HG03066 (cell line): ENCODE data around the gene SIRPD.
"Not testable (repeated sequence)": the region's sequence is repeated elsewhere in the genome, so short reads cannot be mapped to it uniquely, and the experiment has no call there.

ENCODE experiments used
- ATAC-seq: cut with Tn5 transposase; IDR thresholded peaks from one replicate; pipeline ENCODE4 v1.9.1; 2021; ENCODE audit warnings: low read depth; ENCODE audit not compliant: unreplicated experiment

SIRPD gene

DNA sequence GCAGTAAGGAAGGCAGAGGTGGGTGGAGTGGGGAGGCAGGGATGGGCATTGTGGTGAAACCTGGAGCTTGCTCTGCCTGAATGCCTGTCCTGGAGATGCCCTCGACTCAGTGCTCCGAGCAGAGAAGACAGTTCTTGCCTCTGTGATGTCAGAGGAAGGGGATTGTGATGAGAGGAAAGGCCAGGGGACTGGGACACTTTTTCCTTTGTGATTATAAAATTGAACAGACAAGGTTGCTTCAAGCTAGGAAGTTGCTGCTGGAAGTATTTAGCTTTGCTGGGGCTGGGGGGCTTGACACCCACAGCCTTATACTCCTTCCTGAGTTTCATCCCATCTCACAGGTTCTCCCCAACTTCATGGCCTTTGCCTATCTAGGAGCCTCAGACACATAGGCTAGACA is at the start of gene SIRPD:
SIRPD (minus strand) TSS at position 101 of the 400 bp plus-strand sequence; CDS start at position 49, 52 bp downstream.
- ATAC-seq: no peak

DNA sequence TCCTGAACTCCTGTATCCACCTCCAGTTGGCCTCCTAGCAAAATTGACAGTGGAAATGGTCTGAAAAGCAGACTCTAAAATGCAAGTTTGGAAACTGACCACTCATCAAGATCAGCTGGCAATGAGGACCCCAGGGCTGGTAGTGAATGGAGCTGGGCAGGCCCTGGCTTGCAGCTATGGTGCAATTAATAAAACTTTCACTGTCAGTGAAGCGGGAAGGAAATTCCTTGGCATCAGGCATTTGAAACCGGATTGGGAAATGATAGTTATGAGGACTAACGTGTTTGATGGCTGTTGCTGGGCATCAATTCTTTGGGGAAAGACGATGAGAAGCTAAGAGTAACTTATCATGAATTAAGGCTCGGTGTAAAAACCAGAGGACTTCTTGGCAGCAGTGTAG is 43.2 kb upstream of the SIRPD start:
- no peak for ATAC-seq

DNA sequence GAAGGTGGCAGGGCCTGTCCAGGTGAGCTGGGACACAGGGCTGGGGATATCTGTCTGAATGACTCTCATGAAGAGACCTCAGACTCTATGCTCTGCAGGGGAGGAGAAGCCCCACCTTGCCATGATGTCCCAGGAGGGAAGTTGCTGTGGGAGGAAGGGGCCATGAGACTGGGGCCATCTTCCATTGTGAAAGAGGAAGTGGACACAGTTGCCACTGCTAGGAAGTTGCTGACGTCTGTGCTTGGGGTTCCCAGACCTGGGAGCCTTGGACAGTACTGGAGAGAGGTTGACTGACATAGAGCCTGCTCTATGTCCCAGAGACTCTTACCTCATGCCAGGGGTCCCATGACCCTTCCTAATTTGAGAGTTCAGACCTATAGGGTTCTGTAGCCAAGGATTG is 37.8 kb upstream of the SIRPD start:
- ATAC-seq: no peak

DNA sequence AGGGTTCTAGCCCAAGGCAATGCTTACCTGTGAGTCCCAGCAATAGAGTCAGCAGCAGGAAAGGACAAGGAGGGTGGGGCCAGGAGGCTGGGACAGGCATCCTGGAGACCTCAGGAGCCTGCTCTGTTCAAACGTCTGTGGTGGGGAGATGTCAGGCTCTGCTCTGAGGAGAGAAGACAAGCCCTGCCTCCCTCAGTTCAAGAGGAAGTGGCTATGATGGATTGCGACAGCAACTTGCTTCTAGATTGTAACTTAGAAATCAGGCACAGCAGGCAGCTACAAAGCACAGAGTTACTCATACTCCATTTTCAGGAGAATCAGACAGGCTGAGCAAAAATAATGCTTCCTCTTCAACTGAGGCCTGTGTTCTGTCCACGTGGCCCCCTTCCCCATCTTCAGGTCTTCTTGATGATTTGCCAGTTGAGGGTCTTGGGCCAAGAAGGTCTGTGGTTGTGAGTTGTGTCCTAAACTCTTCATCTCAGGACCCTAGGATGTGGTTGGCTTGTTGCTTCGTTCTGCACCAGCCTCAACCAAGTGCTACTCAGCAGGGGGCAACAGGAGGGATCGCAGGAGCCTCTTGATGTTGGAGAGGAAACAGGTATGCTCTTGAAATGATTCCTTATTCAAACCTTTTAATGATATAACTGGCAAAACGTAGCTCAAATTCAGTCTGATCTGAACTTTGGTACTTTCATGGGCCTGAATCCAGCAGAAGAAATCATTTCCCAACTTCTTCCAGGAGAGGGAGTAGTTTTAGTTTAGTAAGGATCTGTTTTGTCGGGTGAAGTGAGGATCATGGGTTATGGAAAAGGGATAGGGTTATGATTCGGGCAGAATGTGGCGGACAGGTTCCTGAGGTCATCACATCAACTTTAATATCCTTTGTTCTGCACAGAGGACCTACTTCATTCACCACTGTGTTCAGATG is 31.3 kb upstream of the SIRPD start:
- no peak for ATAC-seq

DNA sequence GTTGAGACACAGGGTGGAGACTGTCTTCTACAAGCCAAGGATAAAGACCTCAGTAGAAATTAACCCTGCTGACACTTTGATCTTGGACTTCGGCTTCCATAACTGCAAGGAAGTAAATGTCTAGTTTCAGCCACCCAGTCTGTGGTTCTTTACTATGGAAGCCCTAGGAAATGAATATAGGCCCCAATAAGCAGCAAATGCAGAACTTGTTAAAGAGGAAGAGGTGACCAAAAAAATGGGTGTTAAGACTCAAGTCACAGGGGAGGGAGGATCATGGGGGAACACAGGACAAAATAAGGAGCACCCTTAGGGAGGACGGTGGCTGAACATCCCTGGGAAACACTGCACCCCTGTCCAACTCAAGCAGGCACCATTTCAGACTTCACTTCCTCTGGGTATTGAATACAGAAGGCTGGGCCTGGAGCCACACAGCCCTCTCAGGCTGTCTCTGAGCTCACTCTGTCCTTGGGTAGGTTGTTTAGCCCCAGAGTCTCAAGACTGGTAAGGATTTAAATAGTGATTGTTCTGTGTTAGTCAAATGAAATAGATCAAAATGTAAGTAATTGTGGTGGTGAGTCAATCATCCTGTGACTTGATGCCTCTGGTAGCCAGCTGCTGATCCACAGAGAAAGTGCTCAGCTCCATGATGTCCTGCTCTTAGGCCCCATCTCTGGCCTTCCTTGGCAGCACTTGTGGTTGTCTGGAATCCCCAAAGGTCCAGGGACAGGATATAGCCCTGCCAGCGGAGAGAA is 30.5 kb upstream of the SIRPD start:
- ATAC-seq: no peak

DNA sequence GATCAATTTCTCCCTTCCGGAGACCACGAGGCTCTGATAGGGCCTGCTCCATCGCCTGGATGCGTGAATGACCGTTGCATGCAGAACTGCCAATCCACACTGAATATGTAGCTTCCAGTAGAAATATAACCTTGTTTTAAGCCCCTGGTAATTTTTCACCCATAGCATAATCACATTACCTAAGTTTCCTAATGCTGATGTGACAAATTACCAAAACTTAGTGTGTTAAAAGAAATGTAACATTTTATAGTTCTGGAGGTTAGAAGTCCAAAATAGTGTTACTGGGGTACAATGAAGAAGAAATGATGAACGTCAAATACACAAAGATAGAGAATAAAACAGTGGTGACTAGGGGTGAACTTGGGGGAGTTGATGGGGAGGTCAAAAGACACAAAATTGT is 22.0 kb upstream of the SIRPD start:
- no peak for ATAC-seq

DNA sequence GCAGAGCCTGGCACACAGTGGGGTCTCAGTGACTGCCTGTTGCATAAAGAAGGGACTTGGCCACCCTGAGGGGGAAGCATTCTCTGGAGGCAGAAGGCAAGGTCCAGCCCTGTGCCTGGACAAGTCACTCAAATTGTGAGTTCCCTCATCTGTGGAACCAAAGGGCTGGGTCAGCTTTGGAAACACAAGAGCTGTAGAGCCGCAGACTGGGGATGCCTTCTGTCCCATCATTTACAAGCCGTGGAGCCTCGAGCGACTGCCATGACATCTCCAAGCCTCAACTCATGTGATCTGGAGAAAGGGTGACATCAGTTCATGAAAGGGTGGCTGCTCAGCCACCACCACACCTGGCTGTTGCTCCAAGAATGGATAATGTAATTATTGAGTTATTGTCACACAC is 20.4 kb upstream of the SIRPD start:
- no peak for ATAC-seq

DNA sequence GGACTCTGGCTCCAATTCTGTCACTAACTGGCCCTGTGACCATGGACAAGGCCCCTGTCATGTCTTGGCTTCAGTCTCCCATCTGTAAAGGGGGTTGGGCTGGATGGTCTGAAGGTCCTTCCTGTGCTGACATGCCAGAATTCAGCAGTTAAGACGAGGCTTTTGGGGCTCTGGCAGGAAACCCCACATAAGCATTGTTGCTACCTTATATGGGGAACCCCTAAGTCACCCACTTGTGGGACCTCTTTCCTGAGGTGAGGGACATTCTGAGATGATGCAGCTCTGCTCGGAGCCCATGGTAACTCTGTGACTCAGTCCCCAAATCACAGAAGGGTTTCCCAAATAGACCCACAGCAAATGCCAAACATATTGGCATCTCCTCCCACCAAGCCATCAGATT is 19.8 kb upstream of the SIRPD start:
- not testable (repeated sequence) for ATAC-seq

DNA sequence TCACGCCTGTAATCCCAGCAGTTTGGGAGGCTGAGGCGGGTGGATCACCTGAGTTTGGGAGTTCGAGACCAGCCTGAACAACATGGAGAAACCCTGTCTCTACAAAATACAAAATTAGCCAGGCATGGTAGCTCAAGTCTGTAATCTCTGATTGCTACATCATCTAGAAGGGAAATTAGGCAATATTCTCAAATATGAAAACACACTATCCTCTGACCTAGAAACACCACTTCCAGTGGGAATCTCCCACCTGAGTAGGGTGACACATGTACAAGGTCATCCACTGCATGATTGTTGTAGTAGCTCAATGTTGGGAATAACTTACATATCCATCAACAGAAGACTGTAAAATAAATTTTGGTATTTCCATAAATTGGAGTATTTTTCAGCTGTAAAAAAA is 19.1 kb upstream of the SIRPD start:
- no peak for ATAC-seq

DNA sequence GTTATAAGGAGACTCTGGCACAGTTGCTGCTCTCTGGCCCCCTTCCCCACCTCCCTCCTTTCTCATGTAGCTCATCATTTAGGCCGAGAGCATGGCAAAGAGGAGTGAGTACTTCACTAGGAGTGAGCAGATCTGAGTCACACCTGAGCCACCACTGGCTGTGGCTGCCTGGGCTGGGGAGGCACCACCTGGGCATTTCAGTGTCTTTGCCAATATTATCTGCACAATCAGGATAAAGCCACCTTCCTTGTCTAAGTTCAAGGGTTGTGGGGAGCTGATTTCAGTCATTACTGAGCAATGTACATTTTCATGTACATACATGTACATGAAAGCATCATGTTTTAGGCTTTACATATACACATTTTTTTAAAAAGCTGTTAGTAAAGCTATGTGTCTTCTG is 18.5 kb upstream of the SIRPD start:
- ATAC-seq: not testable (repeated sequence)

DNA sequence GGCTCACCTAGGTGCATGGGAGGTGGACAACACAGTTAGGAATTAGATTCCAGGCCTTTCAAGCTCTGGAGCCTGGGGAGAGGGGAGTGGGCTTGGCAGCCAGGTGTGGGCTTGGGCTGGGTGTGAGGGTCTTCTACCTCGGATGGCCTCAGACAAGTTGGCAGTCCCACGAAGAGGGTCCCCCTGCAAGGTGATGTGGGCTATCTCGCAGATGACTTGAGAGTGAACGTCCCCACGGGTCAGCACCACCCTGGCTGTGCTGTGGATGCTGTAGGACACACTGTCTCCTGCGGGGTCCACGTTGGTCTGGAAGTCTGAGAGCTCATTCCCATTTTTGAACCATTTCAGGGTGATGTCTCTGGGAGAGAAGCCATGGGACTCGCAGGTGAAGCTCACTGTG is 14.1 kb upstream of the SIRPD start:
- not testable (repeated sequence) for ATAC-seq

DNA sequence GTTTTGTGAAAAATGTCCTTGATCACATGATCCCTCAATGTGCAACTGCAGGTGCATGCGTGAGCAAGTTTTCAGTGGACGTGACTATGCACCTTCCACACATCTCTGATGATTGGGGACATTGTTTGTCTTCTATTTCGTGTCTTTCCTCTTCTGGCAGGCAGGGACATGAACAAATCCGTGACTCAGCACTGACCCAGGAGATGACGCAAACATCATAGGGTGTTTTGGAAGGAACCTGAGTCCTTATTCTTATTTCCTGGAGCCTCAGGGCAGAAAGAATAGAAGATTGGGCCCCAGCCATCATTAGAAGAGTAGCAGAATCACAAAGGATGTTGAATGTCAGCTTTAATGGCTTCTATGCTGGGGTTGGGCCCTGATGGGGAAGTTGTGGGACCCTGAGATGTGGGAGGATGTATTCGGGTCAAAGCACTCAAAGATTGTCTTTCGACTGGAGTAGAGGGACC is 11.9 kb upstream of the SIRPD start:
- no peak for ATAC-seq

DNA sequence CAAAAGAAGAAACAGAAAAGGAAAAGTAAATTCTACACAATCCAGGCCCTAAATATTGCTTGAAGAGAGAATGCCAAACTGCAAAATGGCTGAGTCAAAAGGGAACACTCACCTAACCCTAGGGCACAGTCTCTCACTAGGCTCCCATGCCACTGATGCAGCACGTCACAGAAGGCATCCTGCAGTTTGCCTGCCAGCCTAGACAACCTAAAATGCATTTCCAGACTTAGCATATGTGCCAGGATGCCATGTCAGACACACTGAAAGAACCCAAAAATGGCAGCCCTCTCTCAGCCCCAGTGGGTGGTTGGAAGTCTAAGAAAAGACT is 10.6 kb upstream of the SIRPD start:
- no peak for ATAC-seq

DNA sequence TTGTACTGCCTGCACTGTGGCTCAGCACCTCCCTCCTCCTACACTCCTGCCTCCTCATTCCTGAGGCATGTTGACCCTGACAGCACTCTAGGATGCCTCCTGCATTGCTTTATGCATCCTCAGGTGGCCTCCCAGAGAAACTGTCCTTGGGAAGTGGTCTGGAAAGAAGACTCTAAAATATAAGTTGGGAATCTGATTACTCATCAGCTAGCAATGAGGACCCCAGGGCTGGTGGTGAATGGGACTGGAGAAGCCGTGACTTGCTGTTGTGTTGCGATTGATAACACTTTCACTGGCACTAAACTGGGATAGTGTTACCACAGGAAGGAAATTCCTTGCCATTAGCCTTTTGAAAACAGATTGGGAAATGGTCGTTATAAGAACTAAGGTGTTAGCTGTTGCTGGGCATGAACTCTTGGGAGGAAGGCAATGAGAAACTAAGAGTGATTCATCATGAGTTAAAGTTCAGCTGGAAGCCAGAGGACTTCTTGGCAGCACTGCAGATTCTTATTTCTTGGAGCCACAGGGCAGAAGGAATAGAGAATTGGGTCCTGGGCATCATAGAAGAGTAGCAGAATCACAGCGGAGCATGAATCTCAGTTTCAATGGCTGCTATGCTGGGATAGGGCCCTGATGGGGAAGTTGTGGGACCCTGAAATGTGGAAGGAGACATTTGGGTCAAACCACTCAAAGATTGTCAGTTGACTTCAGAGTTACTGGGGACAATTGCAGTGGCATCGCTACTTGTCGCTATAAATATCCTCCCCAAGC is 10.1 kb upstream of the SIRPD start:
- ATAC-seq: no peak

DNA sequence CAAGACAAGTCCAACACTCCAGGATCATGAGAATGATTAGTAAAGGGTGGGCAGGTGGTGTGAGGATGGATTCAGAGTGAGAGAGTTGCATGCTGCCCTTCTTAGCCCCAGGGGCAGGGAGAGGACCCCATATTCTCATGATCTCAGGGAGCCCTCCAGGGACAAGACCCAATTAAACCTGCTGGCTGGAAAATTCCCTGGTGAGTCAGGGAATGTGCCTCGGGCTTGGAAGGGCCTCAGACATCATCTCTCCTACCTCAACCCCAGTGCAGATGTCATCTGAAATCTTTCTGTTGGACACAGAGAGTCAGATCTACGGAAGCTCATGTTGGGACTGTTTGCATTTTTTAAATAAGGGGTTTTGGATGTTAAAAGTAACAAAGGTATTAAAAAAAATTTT is 9.2 kb upstream of the SIRPD start:
- no peak for ATAC-seq

DNA sequence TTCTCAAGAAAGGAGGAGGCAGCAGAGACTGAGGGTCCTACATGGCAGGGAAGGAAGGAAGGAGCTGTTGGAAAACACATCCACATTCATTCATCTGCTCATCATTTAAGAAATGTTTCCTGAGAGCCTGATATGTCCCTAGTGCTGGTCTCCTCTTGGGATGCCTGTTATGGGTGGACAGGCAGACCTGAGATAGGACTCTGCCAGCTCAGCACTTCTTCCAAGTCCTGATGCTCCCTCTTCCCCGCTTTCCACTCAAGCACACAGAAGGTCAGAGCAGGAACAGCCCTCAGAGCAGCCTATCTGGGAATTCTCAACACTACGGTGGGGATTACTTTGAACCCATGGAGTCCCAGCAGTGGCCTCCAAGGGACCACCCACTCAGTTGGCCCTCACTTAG is 8.0 kb upstream of the SIRPD start:
- no peak for ATAC-seq

DNA sequence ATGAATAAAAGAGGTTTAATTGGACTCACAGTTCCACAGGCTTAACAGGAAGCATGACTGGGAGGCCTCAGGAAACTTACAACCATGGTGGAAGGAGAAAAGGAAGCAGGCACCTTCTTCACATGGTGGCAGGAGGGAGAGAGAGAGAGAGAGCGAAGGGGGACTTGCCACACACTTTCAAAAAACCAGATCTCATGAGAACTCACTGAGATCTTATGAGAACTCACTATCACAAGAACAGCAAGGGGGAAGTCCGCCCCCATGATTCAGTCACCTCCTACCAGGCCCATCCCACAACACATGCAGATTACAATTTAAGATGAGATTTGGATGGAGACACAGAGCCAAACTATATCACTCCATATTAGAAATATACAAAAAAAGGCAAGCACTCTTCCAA is 6.1 kb upstream of the SIRPD start:
- no peak for ATAC-seq

DNA sequence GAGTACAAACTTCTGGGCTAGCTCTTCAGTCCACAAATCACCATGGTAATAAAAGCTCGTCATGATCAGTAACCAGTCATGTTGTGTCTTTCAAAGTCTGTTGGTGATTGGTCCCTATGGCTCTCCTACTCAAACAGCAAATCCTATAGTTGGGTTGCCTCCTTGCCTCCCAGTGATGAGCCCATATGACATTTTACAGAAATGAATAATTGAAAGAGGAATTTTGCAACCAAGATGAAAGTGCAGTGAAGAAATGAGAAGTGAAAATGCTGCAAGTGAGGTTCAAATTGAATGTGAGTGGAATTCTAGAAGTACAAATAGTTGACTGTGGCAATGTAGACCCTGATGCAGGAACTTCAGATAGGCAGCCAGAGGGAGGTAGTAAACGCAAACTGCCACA is 5.1 kb upstream of the SIRPD start:
- ATAC-seq: no peak

DNA sequence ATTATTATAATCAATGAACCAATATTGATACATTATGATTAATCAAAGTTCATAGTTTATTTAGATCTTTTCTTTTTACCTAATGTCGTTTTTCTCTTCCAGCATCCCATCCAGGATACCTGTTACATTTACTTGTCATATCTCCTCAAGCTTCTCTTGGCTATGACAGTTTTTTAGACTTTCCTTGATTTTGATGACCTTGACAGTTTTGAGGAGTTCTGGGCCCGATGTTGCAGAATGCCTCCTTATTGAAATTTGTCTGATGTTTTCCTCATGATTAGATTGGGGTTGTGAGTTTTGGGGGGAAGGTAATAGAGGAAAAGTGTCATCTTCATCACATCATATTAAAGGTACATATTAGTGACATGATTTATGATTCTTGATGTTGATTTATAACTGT is 3.8 kb upstream of the SIRPD start:
- ATAC-seq: no peak

DNA sequence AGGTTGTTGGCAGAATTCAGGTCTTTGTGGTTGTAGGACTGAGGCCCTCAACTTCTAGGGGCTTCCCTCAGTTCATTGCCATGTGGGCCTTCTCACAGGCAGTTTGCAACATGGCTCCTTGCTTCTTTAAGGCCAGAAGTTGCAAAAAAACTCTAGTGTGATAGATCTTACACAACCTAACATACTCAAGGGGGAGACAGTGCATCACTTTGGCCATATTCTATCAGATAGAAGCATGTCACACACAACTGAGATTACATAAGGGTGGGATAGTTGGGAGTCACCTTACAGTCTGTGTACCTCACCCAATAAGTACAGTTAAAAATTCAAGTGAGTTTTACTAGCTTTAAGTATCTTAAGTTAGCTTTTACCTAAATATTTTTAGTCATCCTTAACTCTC is 1.6 kb downstream of the SIRPD start:
- ATAC-seq: no peak

DNA sequence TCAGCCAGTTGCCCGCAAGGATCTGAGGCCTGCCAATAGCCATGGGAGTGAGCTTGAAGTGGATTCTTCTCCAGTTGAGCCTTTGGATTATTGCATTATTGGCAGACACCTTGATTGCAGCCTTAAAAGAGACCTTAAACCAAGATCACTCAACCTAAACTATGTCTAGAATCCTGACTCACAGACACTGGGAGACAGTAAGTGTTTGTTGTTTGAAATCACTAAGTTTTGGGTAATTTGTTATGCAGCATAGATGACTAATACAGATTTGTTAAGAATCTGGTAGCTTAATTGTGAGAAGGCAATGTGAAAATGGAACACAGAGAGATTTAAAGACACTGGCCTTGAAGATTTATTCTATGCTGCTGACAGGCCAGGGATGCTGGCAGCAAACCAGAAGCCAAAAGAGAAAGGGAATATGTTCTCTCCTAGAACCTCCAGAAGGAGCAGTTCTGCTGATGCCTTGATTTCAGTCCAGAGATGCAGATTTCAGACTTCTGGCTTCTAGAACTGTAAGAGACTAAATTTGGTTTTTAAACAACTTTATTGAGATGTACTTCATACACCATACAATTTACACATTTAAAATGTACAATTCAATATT is 17.6 kb downstream of the SIRPD start:
- ATAC-seq: no peak
